Measurements from ENCODE around the gene S100A7A. TPM values are rescaled to one million over a fixed set of nuclear protein-coding genes. Genes with fewer than 3 reads are reported as not detected.

S100A7A gene
- total RNA-seq, 1 donor from 2014 or later = not detected

GRCh38 chr1:153437236-153437635 lies 20.9 kb downstream of the S100A7A start:
- Histone ChIP-seq H3K27me3 (ENCODE audit: low read depth) (peaks cover 49% of the 10 kb centered on the region), H3K27ac (replicated peaks) (no peak overlapping the region), H3K4me3 (no peak overlapping the region), H3K9me3 (replicated peaks) (no peaks in the 10 kb centered on the region), H3K36me3 (no peaks in the 10 kb centered on the region), H3K4me1 (no peaks in the 10 kb centered on the region)
- intact Hi-C loops (cut with micrococcal nuclease) = no loop called here
- DNase-seq = no peak
- no peak for TF ChIP-seq CTCF (IDR thresholded peaks at IDR 0.05; ENCODE audit: borderline replicate concordance)

- no peak overlapping the region for H3K27ac ChIP-seq (replicated peaks)
- no peak overlapping the region for H3K4me3 ChIP-seq
- intact Hi-C loops (cut with micrococcal nuclease) = no loop called here
- DNase-seq = no peak
- peaks cover 47% of the 10 kb centered on the region for H3K27me3 ChIP-seq (ENCODE audit: low read depth)
- no peaks in the 10 kb centered on the region for H3K4me1 ChIP-seq
- no peaks in the 10 kb centered on the region for H3K9me3 ChIP-seq (replicated peaks)
- TF ChIP-seq CTCF (IDR thresholded peaks at IDR 0.05; ENCODE audit: borderline replicate concordance) = no peak
- no peaks in the 10 kb centered on the region for H3K36me3 ChIP-seq
Measured at GRCh38 chr1:153438599-153438998, 22.3 kb downstream of the S100A7A start.

- no peak for DNase-seq
- Histone ChIP-seq H3K4me3 (no peak overlapping the region), H3K9me3 (replicated peaks) (no peaks in the 10 kb centered on the region), H3K4me1 (no peaks in the 10 kb centered on the region), H3K27me3 (ENCODE audit: low read depth) (peaks cover 48% of the 10 kb centered on the region), H3K36me3 (no peaks in the 10 kb centered on the region), H3K27ac (replicated peaks) (no peak overlapping the region)
- intact Hi-C loops (cut with micrococcal nuclease) = no loop called here
- TF ChIP-seq CTCF (IDR thresholded peaks at IDR 0.05; ENCODE audit: borderline replicate concordance) = no peak
Measured at GRCh38 chr1:153439273-153439672, 23.0 kb downstream of the S100A7A start.

- TF ChIP-seq CTCF (IDR thresholded peaks at IDR 0.05; ENCODE audit: borderline replicate concordance) = no peak
- Histone ChIP-seq H3K27me3 (ENCODE audit: low read depth) (peaks cover 46% of the 10 kb centered on the region), H3K4me1 (no peaks in the 10 kb centered on the region), H3K4me3 (no peak overlapping the region), H3K9me3 (replicated peaks) (no peaks in the 10 kb centered on the region), H3K27ac (replicated peaks) (no peak overlapping the region), H3K36me3 (no peaks in the 10 kb centered on the region)
- no peak for DNase-seq
- intact Hi-C loops (cut with micrococcal nuclease) = no loop called here
Measured at GRCh38 chr1:153441238-153441755, 25.0 kb downstream of the S100A7A start.

- Histone ChIP-seq H3K9me3 (replicated peaks) (no peaks in the 10 kb centered on the region), H3K4me1 (no peaks in the 10 kb centered on the region), H3K36me3 (no peaks in the 10 kb centered on the region), H3K27me3 (ENCODE audit: low read depth) (peaks cover 48% of the 10 kb centered on the region), H3K4me3 (no peak overlapping the region), H3K27ac (replicated peaks) (no peak overlapping the region)
- TF ChIP-seq CTCF (IDR thresholded peaks at IDR 0.05; ENCODE audit: borderline replicate concordance) = no peak
- no peak for DNase-seq
- intact Hi-C loops (cut with micrococcal nuclease) = no loop called here
Measured at GRCh38 chr1:153443486-153443885, 27.2 kb downstream of the S100A7A start.
